A549 (cell line): ENCODE data around the gene MCM8. TPM values are rescaled to one million over a fixed set of nuclear protein-coding genes. Genes with fewer than 3 reads are reported as not detected.
A peak's percentile ranks its signal among the peaks of the same experiment; 100 is the strongest.

ENCODE experiments used
- ATAC-seq, 2 experiments: fragments of 200-7000 bp in 1 of 2; fragments of >200 bp in 1 of 2; cut with Nextera tagmentation in 1 of 2; cut with Tn5 transposase in 1 of 2; 3 replicates each; pipeline versions ENCODE4 v1.8.0 to v1.9.1; 2018 to 2020; ENCODE audit warnings: mild to moderate bottlenecking in 1 of 2, moderate library complexity in 1 of 2
- CTCF ChIA-PET: fragments of 300-600 bp; sonication (Branson Sonifier 250); formaldehyde crosslinking; extraction: SDS; loops from one replicate; lab custom pipeline; 2021; ENCODE audit warnings: antibody characterized with exemption, inconsistent platforms; lab: Yijun Ruan, JAX
- POLR2A ChIA-PET: fragments of 350-600 bp; formaldehyde crosslinking; extraction: SDS; loops from one replicate; lab custom pipeline; 2021; ENCODE audit warnings: antibody characterized with exemption, inconsistent platforms; lab: Yijun Ruan, JAX
- DNase-seq, 2 experiments: peaks; one replicate each; pipeline versions ENCODE4 v3.0.0 to v3.0.0-alpha.2; 2011 to 2016; ENCODE audit warnings: low read depth in 1 of 2, low spot score in 1 of 2
- FAIRE-seq: peaks from 2 replicates; lab custom pipeline; 2011; peaks lifted over from hg19 to GRCh38; lab: Jason Lieb, UNC
- H3K27ac ChIP-seq, 2 experiments: fragments of >200 bp; sonication (Bioruptor Twin); formaldehyde crosslinking; 3 replicates each; pipeline ENCODE4 v1.5.1; 2016 to 2017
- H3K4me1 ChIP-seq: fragments of >200 bp; sonication (Bioruptor Twin); formaldehyde crosslinking; 3 replicates; pipeline ENCODE4 v1.6.1; 2016
- H3K4me2 ChIP-seq: fragments of >200 bp; sonication (Bioruptor Twin); formaldehyde crosslinking; 3 replicates; pipeline ENCODE4 v1.6.1; 2016
- H3K4me3 ChIP-seq: fragments of >200 bp; sonication (Bioruptor Twin); formaldehyde crosslinking; 3 replicates; pipeline ENCODE4 v1.5.1; 2016
- H3K9me3 ChIP-seq: fragments of >200 bp; sonication (Bioruptor Twin); formaldehyde crosslinking; 3 replicates; pipeline ENCODE4 v1.6.1; 2016
- CBX2 ChIP-seq: fragments of 200-600 bp; sonication (generic); IDR thresholded peaks from 2 replicates; pipeline ENCODE4 v1.6.1; 2016; ENCODE audit warnings: low read depth, mild to moderate bottlenecking, borderline replicate concordance
- CHD2 ChIP-seq: fragments of 150-350 bp; IDR thresholded peaks from 2 replicates; pipeline ENCODE4 v1.6.1; 2014; ENCODE audit warnings: low read length; ENCODE audit not compliant: partially characterized antibody
- CTCF ChIP-seq: fragments of >200 bp; sonication (Bioruptor Twin); formaldehyde crosslinking; IDR thresholded peaks from 3 replicates; pipeline ENCODE4 v1.5.1; 2016
- E2F6 ChIP-seq: IDR thresholded peaks from 2 replicates; pipeline ENCODE4 v1.6.1; 2012; ENCODE audit warnings: low read depth, borderline replicate concordance
- EP300 ChIP-seq, 2 experiments: fragments of >200 bp; sonication (Bioruptor Twin); formaldehyde crosslinking; IDR thresholded peaks; 2 replicates in 1 of 2; 3 replicates in 1 of 2; pipeline ENCODE4 v1.6.1; 2016 to 2017
- HDAC2 ChIP-seq: fragments of 200-600 bp; sonication (generic); IDR thresholded peaks from 2 replicates; pipeline ENCODE4 v1.6.1; 2016
- HOXB13 ChIP-seq: fragments of 250-450 bp; sonication (Bioruptor Pico); IDR thresholded peaks from 2 replicates; pipeline ENCODE4 v1.5.0; 2020; ENCODE audit warnings: low read depth, mild to moderate bottlenecking, moderate library complexity
- HOXB5 ChIP-seq: fragments of 250-450 bp; sonication (Bioruptor Pico); IDR thresholded peaks from 2 replicates; pipeline ENCODE4 v1.5.0; 2020; ENCODE audit warnings: mild to moderate bottlenecking, moderate library complexity
- JUN ChIP-seq, 2 experiments: fragments of >200 bp; sonication (Bioruptor Twin); formaldehyde crosslinking; IDR thresholded peaks; 2 replicates in 1 of 2; 3 replicates in 1 of 2; pipeline ENCODE4 v1.6.1; 2016 to 2017
- KDM1A ChIP-seq: fragments of 200-600 bp; sonication (generic); IDR thresholded peaks from 2 replicates; pipeline ENCODE4 v1.6.1; 2016; ENCODE audit warnings: low read depth, mild to moderate bottlenecking
- MAFK ChIP-seq: fragments of 450-650 bp; IDR thresholded peaks from 2 replicates; pipeline ENCODE4 v1.6.1; 2014; ENCODE audit not compliant: partially characterized antibody
- NPAS2 ChIP-seq: fragments of 250-450 bp; sonication (Bioruptor Pico); IDR thresholded peaks from 2 replicates; pipeline ENCODE4 v1.8.0; 2022; ENCODE audit warnings: mild to moderate bottlenecking, moderate library complexity, borderline replicate concordance
- POLR2A ChIP-seq: IDR thresholded peaks from 2 replicates; pipeline ENCODE4 v1.6.1; 2012; ENCODE audit warnings: mild to moderate bottlenecking, low read length
- RAD21 ChIP-seq, 2 experiments: fragments of >200 bp in 1 of 2; sonication (Bioruptor Twin) in 1 of 2; formaldehyde crosslinking in 1 of 2; IDR thresholded peaks in 1 of 2; conservative IDR thresholded peaks in 1 of 2; 2 replicates in 1 of 2; 3 replicates in 1 of 2; pipeline ENCODE4 v1.6.1; 2012 to 2018; ENCODE audit warnings: inconsistent platforms in 1 of 2
- RARB ChIP-seq: fragments of 250-450 bp; sonication (Bioruptor Pico); IDR thresholded peaks from 2 replicates; pipeline ENCODE4 v1.8.0; 2021; ENCODE audit warnings: mild to moderate bottlenecking, moderate library complexity
- RNF2 ChIP-seq: fragments of 200-600 bp; sonication (generic); IDR thresholded peaks from 2 replicates; pipeline ENCODE4 v1.6.1; 2016; ENCODE audit warnings: low read depth, mild to moderate bottlenecking, antibody characterized with exemption, moderate library complexity, borderline replicate concordance
- SMC3 ChIP-seq: fragments of >200 bp; sonication (Bioruptor Twin); formaldehyde crosslinking; IDR thresholded peaks from 3 replicates; pipeline ENCODE4 v1.6.1; 2018; ENCODE audit warnings: inconsistent platforms
- TFCP2L1 ChIP-seq: fragments of 250-450 bp; sonication (Bioruptor Pico); IDR thresholded peaks from 2 replicates; pipeline ENCODE4 v1.5.0; 2021; ENCODE audit warnings: mild to moderate bottlenecking
- ZFP36 ChIP-seq: fragments of 450-650 bp; IDR thresholded peaks from 2 replicates; pipeline ENCODE4 v1.6.1; 2014; ENCODE audit warnings: borderline replicate concordance; ENCODE audit not compliant: partially characterized antibody
- ZSCAN20 ChIP-seq: fragments of 250-450 bp; sonication (Bioruptor Pico); IDR thresholded peaks from 2 replicates; pipeline ENCODE4 v1.8.0; 2022; ENCODE audit warnings: mild to moderate bottlenecking, moderate library complexity
- WGBS: methylation state at CpG from one replicate; pipeline ENCODE4 v1.1.6; 2017; ENCODE audit errors: missing lambda C conversion rate; 5-methylcytosine and 5-hydroxymethylcytosine counted together
- polyA plus RNA-seq, 4 experiments: library from polyadenylated mRNA; depleted of rRNA in 3 of 4; stranded (reverse); fragments of >200 nt; fragmentation: RNase III in 1 of 4; extraction: RNeasy Plus Mini Kit Qiagen cat#74134 plus additional on column Dnase treatment in 1 of 4; gene quantifications; 2 replicates in 3 of 4; 3 replicates in 1 of 4; pipeline ENCODE4 v1.2.3, GENCODE V29; 2011 to 2017
- TF ChIP-seq, protein P1 (sequence below): fragments of 200-600 bp; sonication (generic); IDR thresholded peaks from 2 replicates; pipeline ENCODE4 v1.6.1; 2016; ENCODE audit warnings: antibody characterized with exemption, mild to moderate bottlenecking, moderate library complexity

Gene MCM8
- polyA plus RNA-seq, 2 of the 4 experiments (the other 2 are of a cell fraction): 33.9 to 36.1 TPM

DNA sequence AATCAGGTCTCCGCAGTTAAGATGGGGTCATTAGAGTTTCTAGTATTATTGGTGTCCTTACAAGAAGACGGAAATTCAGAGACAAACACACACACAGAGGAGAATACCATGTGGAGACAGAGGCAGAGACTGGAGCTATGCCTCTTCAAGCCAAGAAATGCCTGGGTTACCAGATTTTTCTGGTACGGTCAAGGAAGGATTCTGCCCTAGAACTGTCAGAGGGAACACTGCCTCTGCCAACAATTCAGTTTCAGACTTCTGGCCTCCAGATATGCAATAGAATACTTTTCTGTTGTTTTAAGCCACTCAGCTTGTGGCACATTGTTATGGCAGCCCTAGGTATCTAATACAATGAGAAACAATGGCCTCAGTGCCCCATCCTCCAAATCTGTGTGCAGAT is 19.0 kb upstream of the MCM8 start:
- DNase-seq: no peak
- no peak overlapping the region for H3K4me2 ChIP-seq
- ATAC-seq: no peak
- TF ChIP-seq HOXB5 (CRISPR knock-in tag): no peak
- no peak for TF ChIP-seq KDM1A
- TF ChIP-seq TFCP2L1: no peak
- no peak for TF ChIP-seq CBX2
- no peak for TF ChIP-seq JUN (IDR thresholded peaks at IDR 0.05)
- no peak for TF ChIP-seq MAFK
- TF ChIP-seq E2F6: no peak
- TF ChIP-seq CHD2: no peak
- no peak for TF ChIP-seq NPAS2 (CRISPR knock-in tag)
- TF ChIP-seq RNF2: no peak
- TF ChIP-seq ZFP36: no peak
- no peak for TF ChIP-seq EP300 (IDR thresholded peaks at IDR 0.05)
- no peak for TF ChIP-seq HOXB13 (CRISPR knock-in tag)
- WGBS: 85% methylated on average over 3 of the region's 3 CpGs
- no peaks in the 10 kb centered on the region for H3K9me3 ChIP-seq
- ChIA-PET CTCF (interaction anchor here (1.5 to 13.9 kb wide), 3 partner anchors 17 to 401 kb away, joined by 7 to 142 read pairs (median 25); no protein-coding TSS in a partner anchor), POLR2A (no interaction called here)
- no peak overlapping the region for H3K27ac ChIP-seq
- FAIRE-seq: no peak
- H3K4me3 ChIP-seq: no peak overlapping the region
- H3K4me1 ChIP-seq: no peaks in the 10 kb centered on the region

GRCh38 chr20:5932796-5933195 is 17.7 kb upstream of the MCM8 start:
- Histone ChIP-seq H3K4me1 (no peaks in the 10 kb centered on the region), H3K4me2 (no peak overlapping the region), H3K9me3 (no peaks in the 10 kb centered on the region), H3K27ac (no peak overlapping the region), H3K4me3 (no peak overlapping the region)
- 72% methylated on average over 3 of the region's 3 CpGs for WGBS
- ChIA-PET CTCF (interaction anchor here (0.6 to 13.9 kb wide), 21 partner anchors 10 to 408 kb away, joined by 3 to 142 read pairs (median 4); partner anchors contain the start of gene MCM8), POLR2A (no interaction called here)
- ATAC-seq (no peak), DNase-seq (no peak), FAIRE-seq (no peak)
- no peak for TF ChIP-seq ZSCAN20 (CRISPR knock-in tag)
- no peak for TF ChIP-seq POLR2A
- TF ChIP-seq RARB: no peak
- TF ChIP-seq, all 56 proteins: peak for 0

GRCh38 chr20:5933802-5934436 is 16.5 kb upstream of the MCM8 start:
- FAIRE-seq (peak; percentile 96), ATAC-seq (peak; percentile 81 to 83), DNase-seq (peak; percentile 41 to 48)
- TF ChIP-seq HDAC2 (no peak), SMC3 (peak; percentile 87), CTCF (peak; percentile 72), RAD21 (conservative IDR thresholded peaks at IDR 0.05 in 1 of 2, IDR thresholded peaks at IDR 0.05 in 1 of 2) (peak; percentile 73 to 84)
- TF ChIP-seq, protein P1, sequence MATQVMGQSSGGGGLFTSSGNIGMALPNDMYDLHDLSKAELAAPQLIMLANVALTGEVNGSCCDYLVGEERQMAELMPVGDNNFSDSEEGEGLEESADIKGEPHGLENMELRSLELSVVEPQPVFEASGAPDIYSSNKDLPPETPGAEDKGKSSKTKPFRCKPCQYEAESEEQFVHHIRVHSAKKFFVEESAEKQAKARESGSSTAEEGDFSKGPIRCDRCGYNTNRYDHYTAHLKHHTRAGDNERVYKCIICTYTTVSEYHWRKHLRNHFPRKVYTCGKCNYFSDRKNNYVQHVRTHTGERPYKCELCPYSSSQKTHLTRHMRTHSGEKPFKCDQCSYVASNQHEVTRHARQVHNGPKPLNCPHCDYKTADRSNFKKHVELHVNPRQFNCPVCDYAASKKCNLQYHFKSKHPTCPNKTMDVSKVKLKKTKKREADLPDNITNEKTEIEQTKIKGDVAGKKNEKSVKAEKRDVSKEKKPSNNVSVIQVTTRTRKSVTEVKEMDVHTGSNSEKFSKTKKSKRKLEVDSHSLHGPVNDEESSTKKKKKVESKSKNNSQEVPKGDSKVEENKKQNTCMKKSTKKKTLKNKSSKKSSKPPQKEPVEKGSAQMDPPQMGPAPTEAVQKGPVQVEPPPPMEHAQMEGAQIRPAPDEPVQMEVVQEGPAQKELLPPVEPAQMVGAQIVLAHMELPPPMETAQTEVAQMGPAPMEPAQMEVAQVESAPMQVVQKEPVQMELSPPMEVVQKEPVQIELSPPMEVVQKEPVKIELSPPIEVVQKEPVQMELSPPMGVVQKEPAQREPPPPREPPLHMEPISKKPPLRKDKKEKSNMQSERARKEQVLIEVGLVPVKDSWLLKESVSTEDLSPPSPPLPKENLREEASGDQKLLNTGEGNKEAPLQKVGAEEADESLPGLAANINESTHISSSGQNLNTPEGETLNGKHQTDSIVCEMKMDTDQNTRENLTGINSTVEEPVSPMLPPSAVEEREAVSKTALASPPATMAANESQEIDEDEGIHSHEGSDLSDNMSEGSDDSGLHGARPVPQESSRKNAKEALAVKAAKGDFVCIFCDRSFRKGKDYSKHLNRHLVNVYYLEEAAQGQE: no peak
- H3K4me2 ChIP-seq: no peak overlapping the region
- ChIA-PET POLR2A (no interaction called here), CTCF (interaction anchor here (0.5 to 13.9 kb wide), 23 partner anchors 11 to 408 kb away, joined by 3 to 142 read pairs (median 4); partner anchors contain the start of genes MCM8 and TRMT6)
- no peaks in the 10 kb centered on the region for H3K4me1 ChIP-seq
- no peak overlapping the region for H3K4me3 ChIP-seq
- WGBS: 70% methylated on average over 7 of the region's 7 CpGs
- no peaks in the 10 kb centered on the region for H3K9me3 ChIP-seq
- no peak overlapping the region for H3K27ac ChIP-seq
